D721Med (cell line): Measurements from ENCODE around the gene FOXO3.

Experiments used
- DNase-seq: peaks from one replicate; pipeline ENCODE4 v3.0.0; 2011; ENCODE audit warnings: low spot score; ENCODE audit not compliant: insufficient read length
- FAIRE-seq: peaks from 2 replicates; lab custom pipeline; 2011; peaks lifted over from hg19 to GRCh38; lab: Jason Lieb, UNC
- CTCF ChIP-seq: IDR thresholded peaks from 2 replicates; pipeline ENCODE4 v1.5.1; 2012; ENCODE audit warnings: mild to moderate bottlenecking, control low read depth; ENCODE audit not compliant: insufficient read depth; ENCODE audit errors: missing control alignments

The FOXO3 gene

DNA sequence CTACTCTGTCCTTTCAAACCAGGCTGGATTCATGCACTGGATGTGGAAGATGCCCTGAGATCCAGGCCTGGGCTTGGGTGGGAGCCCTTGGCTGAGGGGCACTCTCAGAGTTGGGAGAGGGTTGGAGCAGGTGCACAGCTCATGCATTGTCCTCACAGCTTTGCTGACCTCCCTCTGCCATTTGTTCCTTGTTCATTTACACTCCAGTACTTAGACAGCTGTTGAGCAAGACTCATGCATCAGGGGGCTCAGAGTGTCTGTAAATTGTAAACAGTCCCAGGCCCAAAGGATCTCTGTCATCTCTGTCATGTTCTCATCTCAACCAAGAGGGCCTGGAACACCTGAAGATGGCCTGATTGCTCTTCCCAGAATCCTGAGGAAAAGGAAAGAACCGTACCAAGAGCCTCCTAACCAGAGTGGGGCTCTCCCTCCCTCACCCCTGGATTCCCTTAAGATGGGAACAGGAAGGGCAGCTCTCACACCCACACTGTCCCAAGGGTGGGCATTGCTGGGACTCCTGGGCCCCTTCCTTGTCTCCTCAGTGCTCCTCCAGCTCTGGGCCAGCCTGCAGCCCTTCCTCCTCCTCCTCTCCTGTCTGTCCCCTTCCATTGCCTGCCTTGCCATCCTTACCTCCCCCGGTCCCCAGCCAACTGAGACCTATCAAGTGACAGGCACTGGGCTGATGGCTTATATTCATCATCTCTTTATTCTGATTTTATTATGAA is 132.9 kb downstream of the FOXO3 start:
- FAIRE-seq: no peak
- no peak for DNase-seq
- no peak for TF ChIP-seq CTCF

GRCh38 chr6:108694816-108695215 is 134.1 kb downstream of the FOXO3 start:
- TF ChIP-seq CTCF: no peak
- no peak for FAIRE-seq

GRCh38 chr6:108697561-108698161 is 136.9 kb downstream of the FOXO3 start:
- DNase-seq: no peak
- no peak for FAIRE-seq
- TF ChIP-seq CTCF: no peak

More at GRCh38 chr6:108694816-108695215, 134.1 kb downstream of the FOXO3 start:
- DNase-seq: no peak

- TF ChIP-seq CTCF: no peak
- FAIRE-seq (no peak), DNase-seq (no peak)
Measured at GRCh38 chr6:108698593-108699289, 138.0 kb downstream of the FOXO3 start.

DNA sequence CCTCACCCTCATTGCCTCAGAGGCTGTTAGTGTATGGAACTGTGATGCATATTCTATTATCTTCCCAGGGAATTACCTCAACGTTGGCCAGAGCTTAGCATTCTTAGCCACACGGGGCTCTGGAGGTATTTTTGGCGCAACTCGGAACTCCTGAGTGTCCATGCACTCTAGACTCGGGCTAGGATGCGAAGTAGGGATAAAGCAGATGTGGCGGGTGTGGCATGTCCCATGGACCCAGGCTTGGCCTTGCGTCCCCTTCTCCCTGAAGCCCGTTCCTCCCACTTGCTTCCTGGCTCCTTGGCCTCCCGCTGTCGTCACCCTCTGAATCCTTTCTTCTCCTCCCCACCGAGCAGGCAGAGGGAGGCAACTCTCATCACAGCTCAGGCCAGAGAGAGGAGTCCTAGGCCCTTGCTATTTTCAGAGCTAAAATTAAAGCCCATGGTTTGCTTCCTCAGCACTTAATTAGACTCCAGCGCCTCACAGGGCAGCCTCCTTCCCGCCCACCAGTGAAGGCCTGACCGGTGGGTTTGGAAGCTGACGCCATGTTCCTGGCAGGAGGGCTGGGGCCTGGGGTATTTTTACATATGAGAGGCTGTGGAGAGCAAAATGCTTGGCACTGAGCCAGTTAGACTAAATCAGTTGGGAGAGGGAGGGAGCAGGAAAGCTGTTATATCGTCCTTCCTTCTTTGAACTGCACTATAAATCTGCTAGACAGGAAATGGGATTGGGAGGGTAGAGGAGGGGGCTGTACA is 138.7 kb downstream of the FOXO3 start:
- FAIRE-seq (no peak), DNase-seq (no peak)

More for the DNA sequence above, 138.7 kb downstream of the FOXO3 start:
- no peak for TF ChIP-seq CTCF
